Small intestine (tissue), 7 donors: Measurements from ENCODE around the gene HSPA12A. TPM values are rescaled to one million over a fixed set of nuclear protein-coding genes. Genes with fewer than 3 reads are reported as not detected.

Experiments used
- DNase-seq, 2 donors: peaks; one replicate each; pipeline versions ENCODE4 v3.0.0 to v3.0.0-alpha.2; 2013
- FAIRE-seq: peaks from 2 replicates; lab custom pipeline; 2012; peaks lifted over from hg19 to GRCh38; lab: Jason Lieb, UNC
- H3K27ac ChIP-seq, 3 donors: one replicate each; pipeline ENCODE4 v1.5.1; 2013; ENCODE audit warnings: low read length in 2 of 3, mild to moderate bottlenecking in 2 of 3, control low read depth in 1 of 3, inconsistent platforms in 1 of 3, low read depth in 1 of 3, moderate library complexity in 1 of 3
- H3K27me3 ChIP-seq, 3 donors: one replicate each; pipeline ENCODE4 v1.6.1; 2013; ENCODE audit warnings: low read length in 3 of 3, inconsistent platforms in 1 of 3; ENCODE audit not compliant: control insufficient read depth in 3 of 3, insufficient read depth in 3 of 3
- H3K36me3 ChIP-seq, 3 donors: one replicate each; pipeline ENCODE4 v1.6.1; 2013; ENCODE audit warnings: low read length in 3 of 3, inconsistent platforms in 1 of 3, low read depth in 1 of 3, mild to moderate bottlenecking in 1 of 3, moderate library complexity in 1 of 3; ENCODE audit not compliant: control insufficient read depth in 3 of 3, insufficient read depth in 2 of 3
- H3K4me1 ChIP-seq, 3 donors: one replicate each; pipeline ENCODE4 v1.6.1; 2013; ENCODE audit warnings: low read length in 2 of 3, inconsistent platforms in 1 of 3, low read depth in 1 of 3, mild to moderate bottlenecking in 1 of 3, moderate library complexity in 1 of 3; ENCODE audit not compliant: control insufficient read depth in 3 of 3, insufficient read depth in 2 of 3
- H3K4me3 ChIP-seq, 3 donors: one replicate each; pipeline ENCODE4 v1.5.1; 2013; ENCODE audit warnings: low read length in 3 of 3, control low read depth in 1 of 3, inconsistent platforms in 1 of 3, low read depth in 1 of 3, mild to moderate bottlenecking in 1 of 3, moderate library complexity in 1 of 3
- H3K9me3 ChIP-seq, 2 donors: one replicate each; pipeline ENCODE4 v1.6.1; 2013; ENCODE audit warnings: low read depth in 1 of 2, low read length in 1 of 2; ENCODE audit not compliant: control insufficient read depth in 2 of 2, insufficient read depth in 1 of 2
- WGBS, 3 donors: extraction: QIAGEN DNeasy Blood & Tissue Kit; methylation state at CpG; one replicate each; pipeline ENCODE4 v1.1.7; 2013; 5-methylcytosine and 5-hydroxymethylcytosine counted together
- polyA plus RNA-seq, 4 donors: library from polyadenylated mRNA; stranded (reverse) in 3 of 4; unstranded in 1 of 4; fragments of 200-250 nt in 3 of 4; fragments of 120-200 nt in 1 of 4; gene quantifications; one replicate each; pipeline versions ENCODE4 v1.2.1 to v1.2.3, GENCODE V29; 2013
- donor health status: healthy with polysubstance abuse.
- donor health status: control.
- donor health status: control.
- donor health status: Bipolar disorder and iron deficiency.
- donor health status: healthy.

Gene HSPA12A
- polyA plus RNA-seq, 4 donors: 0.54 to 8.8 (median 2.2) TPM

DNA sequence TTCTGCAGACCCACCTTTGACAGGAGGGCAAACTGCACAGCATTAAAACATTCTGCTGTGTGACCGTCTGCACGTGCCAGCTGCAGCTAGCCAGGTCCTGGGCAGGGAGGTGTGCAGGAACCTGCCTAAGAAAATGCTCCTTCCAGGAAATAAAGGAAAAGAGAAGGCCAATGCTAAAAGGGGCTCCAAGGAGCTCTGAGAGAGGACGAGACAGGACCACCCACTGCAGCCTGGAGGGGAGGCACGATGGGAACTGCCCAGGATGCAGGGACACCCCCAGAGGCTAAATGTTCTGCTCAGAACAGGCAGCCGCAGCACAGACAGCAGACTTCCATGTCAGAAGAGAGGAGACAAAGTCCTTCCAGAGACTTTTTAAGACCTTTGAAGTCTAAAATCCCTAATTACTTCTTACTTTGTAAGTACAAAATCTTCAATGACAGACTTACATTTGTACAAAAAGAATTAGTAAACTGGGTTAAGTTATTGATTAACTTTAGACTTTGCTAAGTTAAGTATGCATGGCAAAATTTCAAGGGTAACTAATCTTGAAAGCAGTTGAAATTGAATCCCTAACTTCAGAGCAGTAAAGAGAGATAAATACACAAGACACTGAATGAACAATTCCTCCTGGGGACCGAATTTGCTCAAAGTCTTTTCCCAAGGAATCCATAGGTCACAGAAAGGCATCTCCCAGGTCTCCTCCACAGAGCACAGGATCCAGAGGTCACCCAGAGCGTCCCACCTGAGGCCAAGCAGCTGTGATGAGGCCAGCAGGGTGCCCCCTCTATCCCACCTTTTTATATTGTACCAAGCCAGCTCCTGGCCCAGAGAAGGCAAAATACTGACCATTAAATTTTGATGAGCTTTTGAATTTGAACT is 21.5 kb downstream of the HSPA12A start:
- 17 to 53% (median 23%) methylated on average over 7 of the region's 7 CpGs for WGBS, 3 donors
- peaks cover 0 to 18% (median 2%) of the 10 kb centered on the region in 3 donors for H3K4me1 ChIP-seq
- no peak for FAIRE-seq
- H3K36me3 ChIP-seq: no peaks in the 10 kb centered on the region
- H3K9me3 ChIP-seq: no peaks in the 10 kb centered on the region
- H3K27me3 ChIP-seq: no peaks in the 10 kb centered on the region
- H3K27ac ChIP-seq: peak overlapping the region in 1 of 3 donors; percentile 15
- H3K4me3 ChIP-seq: no peak overlapping the region
- DNase-seq: peak; percentile 17 to 28

DNA sequence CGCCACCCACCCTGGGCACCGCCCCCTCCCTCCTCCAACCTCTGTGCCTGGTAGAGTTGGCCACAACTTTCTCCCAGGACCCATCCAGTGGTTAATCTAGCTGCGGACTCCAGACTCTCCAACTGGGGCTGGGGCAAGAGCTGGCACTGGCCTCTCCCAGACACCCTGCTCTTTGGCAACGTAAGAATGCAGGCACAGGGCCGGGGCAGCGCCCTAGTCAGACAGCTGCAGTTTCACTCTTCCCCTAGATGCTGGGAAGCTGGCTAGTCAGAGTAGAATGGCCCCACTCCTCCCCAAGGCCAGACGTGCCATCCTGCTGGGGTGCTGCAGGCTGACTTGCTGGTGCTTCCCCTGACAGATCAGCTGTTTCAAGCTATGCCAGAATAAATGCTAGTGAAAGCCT is 22.1 kb downstream of the HSPA12A start:
- Histone ChIP-seq H3K27ac (no peak overlapping the region), H3K27me3 (no peaks in the 10 kb centered on the region), H3K9me3 (no peaks in the 10 kb centered on the region), H3K36me3 (no peaks in the 10 kb centered on the region), H3K4me1 (peaks cover 0 to 18% (median 2%) of the 10 kb centered on the region in 3 donors), H3K4me3 (no peak overlapping the region)
- no peak for FAIRE-seq
- DNase-seq: peak in 1 of 2 donors; percentile 47
- 22 to 56% (median 32%) methylated on average over 7 of the region's 7 CpGs for WGBS, 3 donors

DNA sequence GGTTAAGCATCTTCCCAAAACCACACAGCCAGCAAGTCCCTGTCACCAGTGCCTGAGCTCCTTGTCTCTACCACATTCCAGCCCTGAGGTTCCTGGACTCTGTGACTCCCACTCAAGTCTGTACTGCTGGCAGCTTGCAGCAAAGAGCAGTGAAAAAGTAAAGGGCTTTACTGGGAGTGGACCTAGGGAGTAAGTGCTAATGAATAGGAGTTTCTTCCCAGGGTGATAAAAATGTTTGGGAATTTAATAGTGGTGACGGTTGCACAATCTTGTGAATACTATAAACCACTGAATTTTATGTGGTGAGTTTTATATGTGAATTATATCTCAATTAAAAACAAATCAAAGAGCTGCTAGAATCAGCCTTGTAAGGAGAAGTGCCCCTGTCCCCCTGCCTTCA is 22.6 kb downstream of the HSPA12A start:
- 43 to 72% (median 55%) methylated on average over 1 of the region's 1 CpG for WGBS, 3 donors
- Histone ChIP-seq H3K27ac (no peak overlapping the region), H3K9me3 (no peaks in the 10 kb centered on the region), H3K4me1 (peaks cover 0 to 18% (median 2%) of the 10 kb centered on the region in 3 donors), H3K27me3 (no peaks in the 10 kb centered on the region), H3K4me3 (no peak overlapping the region), H3K36me3 (no peaks in the 10 kb centered on the region)
- DNase-seq (no peak), FAIRE-seq (no peak)

DNA sequence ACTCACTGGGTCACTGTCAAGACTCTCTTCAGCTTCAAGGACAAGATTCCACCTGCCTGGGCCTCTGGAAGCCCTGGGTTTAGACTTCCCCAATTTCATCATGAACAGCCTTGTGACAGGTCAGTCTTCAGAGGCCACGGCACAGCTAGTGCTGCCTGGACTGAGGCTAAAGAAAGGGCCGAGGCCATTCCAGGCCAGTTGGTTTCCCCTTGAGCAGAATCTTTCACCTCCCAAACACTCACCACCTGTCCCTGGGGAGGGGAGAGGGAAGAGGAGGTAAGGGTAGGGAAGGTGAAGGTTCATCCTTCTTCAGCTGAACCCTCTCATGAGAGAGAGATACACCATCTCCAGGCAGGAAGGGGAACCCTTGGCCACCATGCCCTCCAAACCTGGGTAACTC is 24.3 kb downstream of the HSPA12A start:
- no peak for DNase-seq
- Histone ChIP-seq H3K27me3 (no peaks in the 10 kb centered on the region), H3K9me3 (no peaks in the 10 kb centered on the region), H3K4me1 (peaks cover 0 to 18% (median 2%) of the 10 kb centered on the region in 3 donors), H3K4me3 (no peak overlapping the region), H3K36me3 (no peaks in the 10 kb centered on the region), H3K27ac (no peak overlapping the region)
- no peak for FAIRE-seq
- 94 to 95% (median 95%) methylated on average over 2 of the region's 2 CpGs for WGBS, 3 donors

DNA sequence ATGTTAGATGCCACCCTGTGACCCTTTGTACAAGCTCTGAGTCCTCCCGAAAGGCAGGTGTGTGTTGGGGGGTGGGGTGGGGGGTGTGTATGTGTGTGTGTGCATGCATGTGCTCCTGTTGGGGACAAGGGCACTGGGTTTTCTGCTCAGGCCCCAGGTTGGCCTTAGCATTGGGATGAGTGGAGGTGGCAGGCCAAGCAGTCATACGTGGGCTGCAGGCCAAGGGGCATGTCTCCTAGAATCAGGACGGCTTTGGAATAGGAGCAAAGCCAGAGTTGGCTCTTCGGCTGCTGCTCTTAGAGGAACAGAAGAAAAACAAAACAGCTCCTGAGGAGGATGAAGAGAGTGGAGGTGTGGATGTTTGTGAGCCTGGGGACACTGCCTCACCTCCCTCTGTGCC is 26.0 kb downstream of the HSPA12A start:
- Histone ChIP-seq H3K4me1 (peaks cover 0 to 18% (median 2%) of the 10 kb centered on the region in 3 donors), H3K9me3 (no peaks in the 10 kb centered on the region), H3K27ac (no peak overlapping the region), H3K36me3 (no peaks in the 10 kb centered on the region), H3K27me3 (no peaks in the 10 kb centered on the region), H3K4me3 (no peak overlapping the region)
- no peak for DNase-seq
- WGBS, 3 donors: 61 to 72% (median 69%) methylated on average over 4 of the region's 4 CpGs
- FAIRE-seq: no peak

DNA sequence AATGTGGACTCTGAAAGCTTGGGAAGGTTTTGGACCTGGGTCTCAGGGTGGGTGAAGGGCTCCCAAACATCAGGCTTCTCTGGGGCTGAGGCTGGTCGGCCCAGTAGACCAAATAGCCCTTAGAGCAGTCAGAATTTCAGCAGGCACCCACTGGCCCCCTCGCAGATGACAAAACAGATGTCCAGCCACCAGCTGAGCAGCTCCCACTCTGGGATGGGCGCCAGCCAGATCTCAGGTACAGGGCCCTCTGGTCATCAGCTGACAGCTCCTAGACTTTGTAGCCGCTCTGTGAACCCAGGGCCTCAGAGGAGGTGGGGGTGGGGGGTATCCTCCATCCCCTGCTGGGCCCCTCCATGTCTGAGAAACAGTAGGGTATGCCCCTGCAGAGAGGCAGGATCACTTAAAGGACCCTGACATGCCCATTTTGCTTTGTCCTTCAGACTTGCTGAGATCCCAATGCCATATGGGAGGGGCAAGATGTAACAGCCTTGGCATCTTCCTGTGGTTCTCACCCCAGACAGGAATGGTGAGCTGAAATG is 26.5 kb downstream of the HSPA12A start:
- Histone ChIP-seq H3K9me3 (no peaks in the 10 kb centered on the region), H3K4me1 (peaks cover 0 to 14% (median 2%) of the 10 kb centered on the region in 3 donors), H3K27ac (no peak overlapping the region), H3K36me3 (no peaks in the 10 kb centered on the region), H3K4me3 (no peak overlapping the region), H3K27me3 (no peaks in the 10 kb centered on the region)
- WGBS, 3 donors: 82 to 91% (median 88%) methylated on average over 4 of the region's 4 CpGs
- DNase-seq (no peak), FAIRE-seq (no peak)

DNA sequence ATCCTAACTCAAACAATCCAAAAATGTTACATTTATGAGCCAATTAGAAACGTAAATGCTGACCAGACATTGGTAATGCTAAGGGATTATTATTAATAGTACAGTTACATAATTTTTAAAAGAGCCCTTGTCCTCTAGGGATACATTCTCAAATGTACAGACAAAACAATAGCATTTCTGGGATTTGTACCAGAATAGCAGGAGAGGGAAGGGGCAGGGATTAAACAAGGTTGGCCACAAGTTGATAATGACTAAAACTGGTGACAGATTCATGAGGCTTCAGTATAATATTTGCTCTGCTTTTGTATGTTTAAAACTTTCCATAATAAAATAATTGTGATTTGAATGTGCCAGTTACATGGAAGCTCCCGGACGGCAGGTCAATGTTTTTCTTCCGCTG is 27.0 kb downstream of the HSPA12A start:
- H3K36me3 ChIP-seq: no peaks in the 10 kb centered on the region
- no peak overlapping the region for H3K27ac ChIP-seq
- no peaks in the 10 kb centered on the region for H3K27me3 ChIP-seq
- no peak overlapping the region for H3K4me3 ChIP-seq
- peaks cover 0 to 8% (median 2%) of the 10 kb centered on the region in 3 donors for H3K4me1 ChIP-seq
- no peak for DNase-seq
- no peak for FAIRE-seq
- H3K9me3 ChIP-seq: no peaks in the 10 kb centered on the region
- 84 to 94% (median 87%) methylated on average over 4 of the region's 4 CpGs for WGBS, 3 donors

DNA sequence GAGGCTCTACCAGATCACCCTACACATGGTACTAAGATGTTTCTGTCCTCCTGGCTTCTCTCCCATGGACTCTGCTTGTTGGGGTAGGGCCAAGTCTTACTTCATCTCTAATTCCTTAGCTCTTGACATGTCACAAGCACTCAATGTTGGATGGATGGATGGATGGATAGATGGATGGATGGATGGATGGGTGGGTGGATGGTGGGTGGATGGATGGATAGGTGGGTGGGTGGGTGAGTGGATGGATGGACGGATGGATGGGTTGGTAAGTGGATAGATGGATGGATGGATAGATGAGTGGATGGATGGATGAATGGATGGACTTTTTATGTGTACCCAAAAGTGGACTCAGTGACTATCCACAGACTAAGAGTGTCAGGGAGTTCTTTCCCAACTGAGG is 28.5 kb downstream of the HSPA12A start:
- DNase-seq (no peak), FAIRE-seq (no peak)
- Histone ChIP-seq H3K36me3 (no peaks in the 10 kb centered on the region), H3K9me3 (no peaks in the 10 kb centered on the region), H3K27me3 (no peaks in the 10 kb centered on the region), H3K27ac (no peak overlapping the region), H3K4me1 (no peaks in the 10 kb centered on the region), H3K4me3 (no peak overlapping the region)
- 33 to 82% (median 35%) methylated on average over 1 of the region's 1 CpG for WGBS, 3 donors
